DOHH2 (cell line): ENCODE results near the gene F8A1.

Source experiments
- EZH2phosphoT487 ChIP-seq: fragments of 200-600 bp; sonication (generic); IDR thresholded peaks from 2 replicates; pipeline ENCODE4 v1.6.1; 2017; ENCODE audit warnings: borderline replicate concordance, mild to moderate bottlenecking, antibody characterized with exemption, low read length, moderate library complexity, mixed read lengths
- TF ChIP-seq, protein P1 (sequence below): fragments of 200-600 bp; sonication (generic); IDR thresholded peaks from one replicate; pipeline ENCODE4 v1.5.1; 2014; ENCODE audit warnings: antibody characterized with exemption, mild to moderate bottlenecking, low read depth, low read length; ENCODE audit not compliant: poor library complexity, severe bottlenecking

DNA sequence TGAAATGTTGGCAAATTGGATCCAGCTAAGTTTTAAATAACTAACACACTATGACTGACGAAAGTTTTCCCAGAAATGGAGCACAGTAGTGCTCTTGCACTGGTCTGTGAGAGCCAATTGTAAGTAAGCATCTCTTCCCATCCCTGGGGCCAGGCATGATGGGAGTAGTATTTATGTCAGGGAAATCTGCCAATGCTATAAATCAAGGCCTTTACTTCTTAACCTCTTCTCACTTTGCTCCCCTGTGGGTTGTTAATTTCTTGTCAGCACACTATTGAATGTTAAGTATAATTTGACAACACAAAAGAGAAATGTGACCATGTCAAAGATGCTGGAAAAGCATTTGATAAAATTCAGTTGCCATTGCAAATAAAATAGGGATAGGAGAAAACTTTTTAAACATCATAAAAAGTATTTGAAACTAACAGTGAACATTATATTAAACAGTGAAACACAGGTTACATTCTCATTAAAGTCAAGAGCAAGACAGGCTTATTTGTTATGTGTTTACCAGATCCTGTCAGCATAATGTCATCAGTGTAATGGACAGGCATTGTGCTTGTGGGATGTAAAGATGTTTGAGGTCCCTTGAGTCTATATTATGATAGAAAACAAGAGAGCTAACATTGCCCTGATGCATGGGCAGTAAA lies 5.0 kb downstream of the F8A1 start:
- TF ChIP-seq, protein P1, sequence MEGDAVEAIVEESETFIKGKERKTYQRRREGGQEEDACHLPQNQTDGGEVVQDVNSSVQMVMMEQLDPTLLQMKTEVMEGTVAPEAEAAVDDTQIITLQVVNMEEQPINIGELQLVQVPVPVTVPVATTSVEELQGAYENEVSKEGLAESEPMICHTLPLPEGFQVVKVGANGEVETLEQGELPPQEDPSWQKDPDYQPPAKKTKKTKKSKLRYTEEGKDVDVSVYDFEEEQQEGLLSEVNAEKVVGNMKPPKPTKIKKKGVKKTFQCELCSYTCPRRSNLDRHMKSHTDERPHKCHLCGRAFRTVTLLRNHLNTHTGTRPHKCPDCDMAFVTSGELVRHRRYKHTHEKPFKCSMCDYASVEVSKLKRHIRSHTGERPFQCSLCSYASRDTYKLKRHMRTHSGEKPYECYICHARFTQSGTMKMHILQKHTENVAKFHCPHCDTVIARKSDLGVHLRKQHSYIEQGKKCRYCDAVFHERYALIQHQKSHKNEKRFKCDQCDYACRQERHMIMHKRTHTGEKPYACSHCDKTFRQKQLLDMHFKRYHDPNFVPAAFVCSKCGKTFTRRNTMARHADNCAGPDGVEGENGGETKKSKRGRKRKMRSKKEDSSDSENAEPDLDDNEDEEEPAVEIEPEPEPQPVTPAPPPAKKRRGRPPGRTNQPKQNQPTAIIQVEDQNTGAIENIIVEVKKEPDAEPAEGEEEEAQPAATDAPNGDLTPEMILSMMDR: no peak
- no peak for TF ChIP-seq EZH2phosphoT487
